Ishikawa (cell line): ENCODE measurements around the gene IFI27L1.

Experiments
- CEBPB ChIP-seq: IDR thresholded peaks from 2 replicates; pipeline ENCODE4 v1.6.1; 2012
- CREB1 ChIP-seq: IDR thresholded peaks from 2 replicates; pipeline ENCODE4 v1.6.1; 2012; ENCODE audit warnings: low read depth
- EGR1 ChIP-seq: IDR thresholded peaks from 2 replicates; pipeline ENCODE4 v1.6.1; 2012
- EP300 ChIP-seq: IDR thresholded peaks from 2 replicates; pipeline ENCODE4 v1.6.1; 2012; ENCODE audit warnings: borderline replicate concordance
- FOXM1 ChIP-seq: IDR thresholded peaks from 2 replicates; pipeline ENCODE4 v1.6.1; 2012; ENCODE audit warnings: low read depth, borderline replicate concordance
- MAX ChIP-seq: IDR thresholded peaks from 2 replicates; pipeline ENCODE4 v1.6.1; 2012
- NFIC ChIP-seq: IDR thresholded peaks from 2 replicates; pipeline ENCODE4 v1.6.1; 2012
- RAD21 ChIP-seq: IDR thresholded peaks from 2 replicates; pipeline ENCODE4 v1.6.1; 2012; ENCODE audit warnings: low read depth
- REST ChIP-seq: IDR thresholded peaks from 2 replicates; pipeline ENCODE4 v1.6.1; 2012; ENCODE audit warnings: low read depth, mild to moderate bottlenecking
- TAF1 ChIP-seq: IDR thresholded peaks from 2 replicates; pipeline ENCODE4 v1.6.1; 2012; ENCODE audit warnings: low read depth, mild to moderate bottlenecking
- TCF12 ChIP-seq: IDR thresholded peaks from 2 replicates; pipeline ENCODE4 v1.6.1; 2012; ENCODE audit warnings: low read depth
- TEAD4 ChIP-seq: IDR thresholded peaks from 2 replicates; pipeline ENCODE4 v1.6.1; 2012
- USF1 ChIP-seq: IDR thresholded peaks from 2 replicates; pipeline ENCODE4 v1.6.1; 2012
- YY1 ChIP-seq: IDR thresholded peaks from 2 replicates; pipeline ENCODE4 v1.6.1; 2012; ENCODE audit warnings: low read depth
- ZBTB7A ChIP-seq: IDR thresholded peaks from 2 replicates; pipeline ENCODE4 v1.6.1; 2012; ENCODE audit warnings: low read depth

Gene IFI27L1

GRCh38 chr14:94059998-94060397 is 21.1 kb upstream of the IFI27L1 start:
- TF ChIP-seq NFIC (no peak), EGR1 (no peak), TCF12 (no peak), TAF1 (no peak), ZBTB7A (no peak), USF1 (no peak), CEBPB (no peak), FOXM1 (no peak), EP300 (no peak), CREB1 (no peak), MAX (no peak), REST (no peak), YY1 (no peak), TEAD4 (no peak), RAD21 (no peak)

- TF ChIP-seq MAX (no peak), YY1 (no peak), REST (no peak), TEAD4 (no peak), CEBPB (no peak), ZBTB7A (no peak), TCF12 (no peak), EGR1 (no peak), FOXM1 (no peak), TAF1 (no peak), USF1 (no peak), EP300 (no peak)
Observed at GRCh38 chr14:94062344-94062940, 18.7 kb upstream of the IFI27L1 start.

GRCh38 chr14:94066089-94066676 is 14.9 kb upstream of the IFI27L1 start:
- TF ChIP-seq REST = no peak
- TF ChIP-seq TAF1 = no peak
- no peak for TF ChIP-seq FOXM1
- TF ChIP-seq TEAD4 = no peak
- no peak for TF ChIP-seq CEBPB
- TF ChIP-seq EGR1 = no peak
- TF ChIP-seq NFIC = no peak
- no peak for TF ChIP-seq USF1
- TF ChIP-seq EP300 = no peak
- TF ChIP-seq MAX = no peak
- TF ChIP-seq YY1 = no peak
- no peak for TF ChIP-seq TCF12
- no peak for TF ChIP-seq CREB1
- no peak for TF ChIP-seq RAD21
- no peak for TF ChIP-seq ZBTB7A
